Stimulated activated memory B cell treated with anti-CD40 and anti-IgM and Interleukin-4, amounts not matched to agents 10 μg/mL and 1 μg/mL and 100 μg/mL, for 72 hours (primary cell): ENCODE results near the gene NEK10.

Experiments
- ATAC-seq: fragments of 150-1000 bp; cut with Tn5 transposase; 2 replicates; pipeline ENCODE4 v1.10.0; 2021
- H3K27ac Mint-ChIP-seq: one replicate; pipeline ENCODE4 v1.8.0; 2022; ENCODE audit warnings: mild to moderate bottlenecking, mixed read lengths
- H3K27me3 Mint-ChIP-seq: one replicate; pipeline ENCODE4 v1.8.0; 2022; ENCODE audit warnings: mixed read lengths
- H3K36me3 Mint-ChIP-seq: one replicate; pipeline ENCODE4 v1.8.0; 2022; ENCODE audit warnings: mixed read lengths
- H3K4me1 Mint-ChIP-seq: one replicate; pipeline ENCODE4 v1.8.0; 2022; ENCODE audit warnings: mixed read lengths
- H3K4me3 Mint-ChIP-seq: one replicate; pipeline ENCODE4 v1.8.0; 2022; ENCODE audit warnings: mild to moderate bottlenecking, moderate library complexity, mixed read lengths
- H3K9me3 Mint-ChIP-seq: one replicate; pipeline ENCODE4 v1.8.0; 2022; ENCODE audit warnings: mixed read lengths

The NEK10 gene

DNA sequence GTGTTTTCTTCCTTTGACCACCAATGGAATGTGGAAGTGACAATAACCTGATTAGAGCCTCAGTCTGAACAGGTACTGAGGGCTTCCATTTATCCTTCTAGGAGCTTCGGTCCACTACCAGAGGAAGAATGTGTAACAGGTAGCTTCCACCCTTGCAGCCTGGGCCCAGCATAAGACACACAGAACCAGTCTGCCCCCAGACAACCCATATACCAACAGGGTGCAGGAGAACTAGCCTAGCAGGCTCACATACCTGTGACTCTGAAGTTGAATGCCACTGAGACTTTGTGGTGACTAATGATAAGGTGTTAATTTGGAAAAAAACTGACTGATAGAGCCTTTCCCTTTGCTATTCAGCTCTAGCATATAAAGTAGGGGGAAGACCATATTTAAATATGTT lies 166.2 kb downstream of the NEK10 start:
- Mint-ChIP-seq H3K4me1 (no peaks in the 10 kb centered on the region), H3K9me3 (peaks cover 8% of the 10 kb centered on the region), H3K4me3 (no peak overlapping the region), H3K27ac (no peak overlapping the region), H3K36me3 (no peaks in the 10 kb centered on the region), H3K27me3 (no peaks in the 10 kb centered on the region)
- ATAC-seq, result peak; percentile 27

DNA sequence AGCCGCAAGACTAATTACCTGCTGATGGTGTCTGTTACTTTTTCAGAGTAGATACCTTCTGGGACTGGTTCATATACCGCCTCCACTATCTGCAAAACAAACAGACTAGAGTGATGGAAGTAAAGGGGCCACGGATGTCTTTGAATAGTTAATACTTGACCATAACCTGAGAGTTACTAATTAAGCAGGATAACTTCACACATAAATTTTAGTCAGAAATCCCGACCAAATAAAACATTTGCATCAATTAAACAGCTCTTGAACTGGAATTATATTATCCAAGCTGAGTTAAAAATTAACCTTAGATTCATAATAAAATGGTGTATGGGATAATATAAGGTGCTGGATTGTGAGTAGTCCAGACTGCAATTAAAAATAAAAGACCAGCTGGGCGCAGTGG lies 167.7 kb downstream of the NEK10 start:
- no peak overlapping the region for H3K27ac Mint-ChIP-seq
- no peaks in the 10 kb centered on the region for H3K4me1 Mint-ChIP-seq
- H3K9me3 Mint-ChIP-seq, result peaks cover 10% of the 10 kb centered on the region
- H3K4me3 Mint-ChIP-seq, result no peak overlapping the region
- H3K27me3 Mint-ChIP-seq, result no peaks in the 10 kb centered on the region
- ATAC-seq, result no peak
- H3K36me3 Mint-ChIP-seq, result no peaks in the 10 kb centered on the region

DNA sequence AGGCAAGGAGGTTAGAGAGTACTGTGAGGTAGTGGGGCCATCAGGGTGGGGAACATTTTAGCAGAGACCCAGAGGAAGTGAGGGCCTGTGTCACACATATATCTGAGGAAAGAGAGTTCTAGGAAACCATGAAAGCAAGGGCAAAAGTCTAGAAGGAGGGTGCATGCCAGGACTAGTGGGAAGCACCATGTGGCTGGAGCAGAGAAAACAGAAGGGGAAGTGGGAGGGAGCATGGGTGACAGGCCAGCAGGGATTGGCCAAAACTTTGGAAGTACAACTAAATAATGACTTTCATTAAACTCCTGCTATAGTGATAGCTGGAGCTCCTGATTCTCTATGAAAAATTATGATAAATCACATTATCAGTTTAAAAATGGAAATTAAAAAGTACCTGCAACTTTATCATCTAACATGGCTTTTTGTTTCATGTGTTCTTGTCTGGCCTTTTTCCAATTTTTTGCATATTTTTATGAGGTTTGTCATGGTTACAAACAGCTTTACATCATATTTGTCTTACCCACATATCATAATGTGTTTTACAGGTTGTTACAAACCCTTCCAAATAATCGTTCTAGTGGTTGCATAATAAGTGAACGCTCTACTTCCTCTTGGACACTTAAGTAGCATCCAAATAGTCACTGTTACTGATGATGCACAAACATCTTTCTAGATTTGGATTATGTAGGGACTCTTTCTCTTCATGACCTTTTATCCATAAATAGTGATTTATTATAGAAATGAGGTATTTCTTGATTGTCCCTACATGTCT lies 168.3 kb downstream of the NEK10 start:
- no peak for ATAC-seq
- Mint-ChIP-seq H3K27ac (no peak overlapping the region), H3K9me3 (peaks cover 8% of the 10 kb centered on the region), H3K27me3 (no peaks in the 10 kb centered on the region), H3K4me3 (no peak overlapping the region), H3K36me3 (no peaks in the 10 kb centered on the region), H3K4me1 (no peaks in the 10 kb centered on the region)

DNA sequence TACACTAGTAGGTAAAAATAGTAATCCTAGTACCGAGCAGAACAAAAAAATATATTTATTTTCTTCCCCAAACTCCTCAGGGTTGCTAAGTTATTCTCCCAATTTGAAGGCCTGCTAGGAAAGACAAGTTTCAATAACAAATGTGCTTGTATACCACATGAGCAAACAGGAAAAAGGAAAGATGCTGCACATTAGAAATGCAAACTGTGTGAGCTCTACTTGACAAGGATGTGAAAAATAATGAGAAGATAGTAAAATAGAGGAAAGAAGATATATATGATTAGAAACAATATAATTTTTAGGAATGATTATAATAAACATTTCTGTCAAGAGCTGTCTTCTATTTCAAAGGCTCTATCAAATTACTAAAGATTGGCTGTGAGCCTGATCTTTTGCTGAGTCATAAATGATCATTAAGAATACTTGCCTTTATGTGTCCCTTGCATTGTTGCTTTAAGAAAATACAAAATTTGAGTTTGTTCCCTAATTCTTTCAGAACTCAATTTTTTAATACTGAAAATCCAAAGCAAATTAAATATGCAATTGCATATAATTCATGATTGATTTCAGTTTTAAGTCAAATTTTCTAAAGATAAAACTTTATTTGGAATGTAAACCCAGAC lies 174.2 kb downstream of the NEK10 start:
- Mint-ChIP-seq H3K36me3 (no peaks in the 10 kb centered on the region), H3K4me3 (no peak overlapping the region), H3K4me1 (no peaks in the 10 kb centered on the region)

DNA sequence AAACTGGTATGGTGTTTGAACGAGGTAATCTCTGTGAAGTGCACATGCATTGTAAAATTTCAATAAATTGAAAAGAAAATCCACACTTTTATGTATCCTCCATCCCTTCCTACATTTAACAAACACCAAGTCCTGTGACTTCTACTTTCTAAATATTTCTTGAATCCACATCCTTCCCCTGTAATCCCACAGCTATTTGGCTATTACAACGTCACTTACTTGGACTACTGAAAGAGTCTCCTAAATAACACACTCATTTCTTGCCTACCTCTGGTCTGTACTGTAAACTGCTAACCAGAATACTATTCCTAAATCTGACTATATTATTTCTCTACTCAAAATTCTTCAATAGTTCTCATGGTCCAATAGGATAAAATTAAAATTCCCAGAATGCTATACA lies 176.1 kb downstream of the NEK10 start:
- Mint-ChIP-seq H3K36me3 (no peaks in the 10 kb centered on the region), H3K27me3 (no peaks in the 10 kb centered on the region), H3K27ac (no peak overlapping the region), H3K4me3 (no peak overlapping the region), H3K4me1 (no peaks in the 10 kb centered on the region), H3K9me3 (peaks cover 3% of the 10 kb centered on the region)
- ATAC-seq, result no peak

More for the DNA sequence above, 174.2 kb downstream of the NEK10 start:
- H3K9me3 Mint-ChIP-seq, result peaks cover 8% of the 10 kb centered on the region
- H3K27ac Mint-ChIP-seq, result no peak overlapping the region
- no peaks in the 10 kb centered on the region for H3K27me3 Mint-ChIP-seq
- ATAC-seq, result no peak

DNA sequence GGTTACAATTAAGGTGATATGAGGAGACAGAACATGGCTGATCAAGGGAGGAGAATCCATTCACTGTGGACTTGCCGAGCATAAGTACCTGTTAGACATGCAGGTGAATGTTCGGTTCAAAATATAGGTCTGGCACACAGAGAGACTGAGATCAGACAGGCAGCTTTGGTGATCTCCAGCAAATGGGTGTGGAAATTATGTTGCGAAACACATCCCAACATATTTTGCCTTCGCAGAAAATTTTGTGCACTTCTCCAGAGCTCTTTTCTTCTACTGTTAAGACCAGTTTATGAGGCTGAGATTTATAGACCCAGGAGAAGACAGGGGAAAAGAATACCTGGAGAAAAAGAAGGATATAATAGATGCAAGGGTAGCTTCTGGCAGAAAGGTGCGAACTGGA lies 183.2 kb downstream of the NEK10 start:
- Mint-ChIP-seq H3K27ac (no peak overlapping the region), H3K9me3 (no peaks in the 10 kb centered on the region), H3K36me3 (no peaks in the 10 kb centered on the region), H3K4me3 (no peak overlapping the region), H3K4me1 (no peaks in the 10 kb centered on the region), H3K27me3 (no peaks in the 10 kb centered on the region)
- no peak for ATAC-seq

DNA sequence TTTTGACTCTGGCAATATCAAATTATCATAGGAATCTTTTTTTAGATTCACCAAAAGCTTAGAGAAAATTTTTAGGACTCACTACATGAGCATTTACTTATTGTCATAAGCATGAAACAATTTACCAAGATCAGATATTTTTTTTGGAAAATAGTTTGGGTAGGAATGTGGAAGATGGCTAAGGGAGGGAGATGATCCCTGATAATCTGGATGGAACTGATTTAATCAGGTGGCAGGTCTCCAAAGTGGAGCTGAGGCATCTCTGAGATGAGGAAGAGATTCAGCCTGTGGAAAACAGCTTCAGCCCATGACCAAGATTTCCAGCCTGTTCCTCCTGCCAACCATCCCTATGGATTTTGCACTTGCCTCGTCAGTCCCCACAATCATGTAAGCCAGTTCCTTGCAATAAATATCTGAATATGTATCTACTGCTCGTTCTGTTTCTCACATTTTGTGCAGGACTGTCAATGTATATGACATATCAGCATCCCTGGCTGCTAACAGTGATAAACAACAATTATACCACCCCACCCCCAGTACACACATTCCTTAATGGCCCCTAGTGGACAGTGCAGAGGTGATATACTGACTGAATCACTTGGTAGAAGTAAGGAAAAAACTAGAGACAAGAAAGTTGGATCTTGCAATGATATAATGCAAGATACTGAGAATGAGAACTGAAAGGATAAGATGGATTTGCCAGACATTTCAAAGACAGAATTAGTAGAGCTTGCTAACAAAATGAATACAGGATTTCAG lies 183.8 kb downstream of the NEK10 start:
- Mint-ChIP-seq H3K9me3 (no peaks in the 10 kb centered on the region), H3K27me3 (no peaks in the 10 kb centered on the region), H3K4me3 (no peak overlapping the region), H3K36me3 (no peaks in the 10 kb centered on the region), H3K4me1 (no peaks in the 10 kb centered on the region), H3K27ac (no peak overlapping the region)
- peak; percentile 22 for ATAC-seq

DNA sequence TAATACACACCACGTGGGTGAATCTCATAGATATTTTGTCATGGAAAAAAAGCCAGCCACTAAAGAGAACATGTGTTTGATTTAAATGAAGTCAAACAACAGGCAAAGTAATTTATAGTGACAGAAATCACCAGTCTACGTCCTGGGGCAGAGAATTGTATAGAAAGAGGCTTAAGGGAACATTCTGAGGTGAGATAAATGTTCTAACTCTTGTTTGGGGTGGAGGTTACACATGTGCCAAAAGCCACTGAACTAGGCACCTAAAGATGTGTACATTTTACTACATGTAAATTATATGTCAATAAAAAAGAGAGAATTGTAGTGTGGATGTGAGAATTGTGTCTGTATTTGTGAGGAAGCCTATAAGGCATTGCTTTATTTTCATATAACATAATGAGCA lies 184.9 kb downstream of the NEK10 start:
- no peak for ATAC-seq
- H3K4me3 Mint-ChIP-seq, result no peak overlapping the region
- H3K27ac Mint-ChIP-seq, result no peak overlapping the region
- H3K36me3 Mint-ChIP-seq, result no peaks in the 10 kb centered on the region
- no peaks in the 10 kb centered on the region for H3K27me3 Mint-ChIP-seq
- H3K4me1 Mint-ChIP-seq, result no peaks in the 10 kb centered on the region
- no peaks in the 10 kb centered on the region for H3K9me3 Mint-ChIP-seq

DNA sequence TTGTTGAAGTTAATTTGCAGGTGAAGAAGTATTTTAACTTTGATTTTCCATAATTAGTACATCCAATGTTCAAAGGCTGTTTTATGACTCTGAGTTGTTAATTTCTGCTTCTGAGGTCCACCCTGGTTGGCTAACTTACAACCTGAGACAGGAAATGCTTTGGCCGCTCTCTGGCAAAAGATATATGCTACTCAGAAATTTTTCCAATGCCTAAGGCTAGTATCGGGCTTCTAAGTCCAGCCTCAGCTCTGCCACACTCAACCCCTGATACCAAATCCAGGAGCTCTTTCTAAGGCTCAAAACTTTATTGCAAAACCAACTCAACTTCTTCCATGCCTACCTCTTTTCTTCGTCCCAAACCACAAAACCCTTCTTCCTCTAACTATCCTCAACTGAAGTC lies 192.9 kb downstream of the NEK10 start:
- no peak overlapping the region for H3K27ac Mint-ChIP-seq
- H3K9me3 Mint-ChIP-seq, result no peaks in the 10 kb centered on the region
- ATAC-seq, result peak; percentile 43
- H3K4me3 Mint-ChIP-seq, result no peak overlapping the region
- H3K27me3 Mint-ChIP-seq, result no peaks in the 10 kb centered on the region
- H3K36me3 Mint-ChIP-seq, result no peaks in the 10 kb centered on the region
- peaks cover under 1% of the 10 kb centered on the region for H3K4me1 Mint-ChIP-seq

DNA sequence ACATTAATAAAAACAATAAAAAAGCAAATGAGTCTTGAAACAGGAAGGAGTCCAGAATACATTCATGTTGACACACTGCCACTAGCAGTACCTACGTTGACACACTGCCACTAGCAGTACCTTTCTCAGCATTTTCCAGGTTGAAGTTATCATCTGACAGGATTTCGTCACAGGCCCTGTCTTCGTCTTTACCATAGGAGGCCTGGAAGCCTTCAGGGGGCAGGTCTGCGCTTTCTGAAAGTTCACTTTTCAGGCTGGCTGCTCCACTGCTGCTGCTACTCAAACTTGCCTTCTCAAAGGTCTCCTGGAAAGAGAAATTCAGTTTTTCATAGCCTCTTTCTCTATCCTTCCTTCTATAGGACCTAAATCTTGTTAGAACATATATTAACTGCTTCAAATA lies 194.7 kb downstream of the NEK10 start:
- H3K36me3 Mint-ChIP-seq, result no peaks in the 10 kb centered on the region
- no peak for ATAC-seq
- H3K4me3 Mint-ChIP-seq, result no peak overlapping the region
- H3K4me1 Mint-ChIP-seq, result peaks cover 8% of the 10 kb centered on the region
- H3K9me3 Mint-ChIP-seq, result no peaks in the 10 kb centered on the region
- no peak overlapping the region for H3K27ac Mint-ChIP-seq
- no peaks in the 10 kb centered on the region for H3K27me3 Mint-ChIP-seq

DNA sequence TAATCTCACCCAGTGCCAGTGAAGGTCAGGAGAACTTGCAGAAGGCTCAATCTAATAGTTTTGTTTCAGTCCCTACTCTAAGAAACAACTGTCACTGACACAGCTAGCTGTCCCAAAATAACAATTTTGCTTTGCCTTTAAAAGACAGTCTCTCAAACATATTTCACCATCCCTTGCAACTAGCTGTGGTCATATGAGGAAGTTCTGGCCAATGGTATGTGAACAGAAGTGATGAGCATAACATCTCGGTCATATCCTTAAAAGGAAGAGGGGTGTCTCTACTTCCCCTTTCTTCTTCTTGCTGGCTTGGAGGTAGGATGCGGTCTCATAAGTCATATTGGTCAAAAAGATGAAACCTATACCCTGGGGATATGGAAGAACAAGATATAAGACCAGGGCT lies 198.1 kb downstream of the NEK10 start:
- H3K4me1 Mint-ChIP-seq, result peaks cover 8% of the 10 kb centered on the region
- peak; percentile 76 for ATAC-seq
- H3K27ac Mint-ChIP-seq, result no peak overlapping the region
- no peak overlapping the region for H3K4me3 Mint-ChIP-seq
- no peaks in the 10 kb centered on the region for H3K9me3 Mint-ChIP-seq
- H3K36me3 Mint-ChIP-seq, result no peaks in the 10 kb centered on the region
- no peaks in the 10 kb centered on the region for H3K27me3 Mint-ChIP-seq

DNA sequence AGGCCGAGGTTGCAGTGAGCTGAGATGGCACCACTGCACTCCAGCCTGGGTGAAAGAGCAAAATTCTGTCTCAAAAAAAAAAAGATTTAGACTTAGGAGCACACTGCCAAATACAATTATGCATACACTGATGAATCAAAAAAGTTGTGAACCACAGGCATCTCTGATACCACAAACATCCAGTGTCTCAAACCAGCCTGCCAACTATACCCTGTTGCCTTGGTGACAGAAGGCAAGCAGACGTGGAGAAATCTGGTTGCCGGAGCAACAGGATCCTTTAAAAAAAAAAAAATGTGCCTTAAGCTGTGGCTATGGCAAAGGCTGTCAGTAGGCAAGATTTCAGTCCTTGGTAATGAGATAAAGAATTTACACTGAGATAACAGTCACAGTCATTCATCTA lies 202.3 kb downstream of the NEK10 start:
- Mint-ChIP-seq H3K4me1 (peaks cover 8% of the 10 kb centered on the region), H3K27ac (no peak overlapping the region), H3K9me3 (no peaks in the 10 kb centered on the region), H3K27me3 (no peaks in the 10 kb centered on the region), H3K36me3 (no peaks in the 10 kb centered on the region), H3K4me3 (no peak overlapping the region)
- ATAC-seq, result no peak

DNA sequence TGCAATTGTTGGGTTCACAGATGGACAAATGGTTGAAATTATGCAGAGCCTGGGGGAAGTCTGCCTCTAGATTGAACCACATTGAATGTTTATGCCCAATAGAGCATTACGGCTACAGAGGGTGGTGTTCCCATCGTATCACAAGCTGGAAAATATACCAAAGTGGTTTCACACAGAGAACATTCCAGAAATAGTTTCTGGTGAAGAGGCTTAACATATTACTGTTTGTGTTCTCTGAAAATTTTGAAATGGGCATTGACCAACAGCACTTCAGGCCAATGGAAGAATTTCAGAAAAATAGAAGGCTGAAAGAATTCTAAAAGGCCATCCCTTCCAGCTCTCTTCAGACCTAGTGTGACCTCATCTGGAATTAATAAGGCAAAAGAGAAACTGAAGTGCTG lies 203.9 kb downstream of the NEK10 start:
- H3K4me1 Mint-ChIP-seq, result no peaks in the 10 kb centered on the region
- H3K36me3 Mint-ChIP-seq, result no peaks in the 10 kb centered on the region
- H3K9me3 Mint-ChIP-seq, result no peaks in the 10 kb centered on the region
- no peak overlapping the region for H3K27ac Mint-ChIP-seq
- no peak for ATAC-seq
- no peak overlapping the region for H3K4me3 Mint-ChIP-seq
- H3K27me3 Mint-ChIP-seq, result no peaks in the 10 kb centered on the region

DNA sequence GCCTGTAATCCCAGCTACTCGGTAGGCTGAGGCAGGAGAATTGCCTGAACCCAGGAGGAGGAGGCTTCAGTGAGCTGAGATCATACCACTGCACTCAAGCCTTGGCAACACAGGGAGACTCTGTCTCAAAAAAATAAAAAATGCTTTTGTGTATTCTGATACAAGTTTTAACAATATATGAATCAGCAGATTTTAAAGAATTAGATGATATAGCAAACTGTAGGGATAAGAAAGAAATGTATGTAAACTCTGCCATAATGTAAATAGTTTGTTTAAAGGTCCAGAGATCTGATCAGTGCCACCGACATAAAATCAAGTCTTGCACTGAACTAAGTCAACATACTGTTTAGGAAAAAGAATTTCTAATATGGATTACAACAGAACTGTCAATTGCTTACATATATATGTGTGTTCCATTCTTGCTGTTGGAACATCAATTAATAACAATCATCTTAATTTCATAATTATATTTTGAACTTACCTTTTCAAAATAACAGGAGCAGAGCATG lies 208.3 kb downstream of the NEK10 start:
- ATAC-seq, result no peak
- Mint-ChIP-seq H3K9me3 (no peaks in the 10 kb centered on the region), H3K4me1 (no peaks in the 10 kb centered on the region), H3K36me3 (no peaks in the 10 kb centered on the region), H3K27ac (no peak overlapping the region), H3K27me3 (no peaks in the 10 kb centered on the region), H3K4me3 (no peak overlapping the region)

DNA sequence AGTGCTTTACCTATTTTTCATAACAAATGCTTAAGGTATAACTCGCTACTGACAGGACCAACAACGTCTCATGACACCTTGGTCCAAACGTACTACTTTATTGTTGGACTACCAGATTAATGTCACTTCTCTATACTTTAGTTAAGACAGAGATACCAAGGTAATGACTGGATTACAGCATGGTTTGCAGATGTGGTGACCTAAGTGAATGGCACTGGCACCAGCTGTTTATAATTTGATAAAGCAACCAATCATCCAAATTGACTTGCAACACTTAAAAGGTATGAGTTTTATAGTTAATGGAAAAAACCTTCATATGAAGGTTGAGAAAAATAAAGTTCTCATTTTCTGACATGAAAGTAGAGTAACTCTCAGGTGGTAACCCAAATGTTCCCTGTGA lies 209.0 kb downstream of the NEK10 start:
- Mint-ChIP-seq H3K27me3 (no peaks in the 10 kb centered on the region), H3K4me1 (no peaks in the 10 kb centered on the region), H3K4me3 (no peak overlapping the region), H3K36me3 (no peaks in the 10 kb centered on the region), H3K27ac (no peak overlapping the region), H3K9me3 (no peaks in the 10 kb centered on the region)
- no peak for ATAC-seq

DNA sequence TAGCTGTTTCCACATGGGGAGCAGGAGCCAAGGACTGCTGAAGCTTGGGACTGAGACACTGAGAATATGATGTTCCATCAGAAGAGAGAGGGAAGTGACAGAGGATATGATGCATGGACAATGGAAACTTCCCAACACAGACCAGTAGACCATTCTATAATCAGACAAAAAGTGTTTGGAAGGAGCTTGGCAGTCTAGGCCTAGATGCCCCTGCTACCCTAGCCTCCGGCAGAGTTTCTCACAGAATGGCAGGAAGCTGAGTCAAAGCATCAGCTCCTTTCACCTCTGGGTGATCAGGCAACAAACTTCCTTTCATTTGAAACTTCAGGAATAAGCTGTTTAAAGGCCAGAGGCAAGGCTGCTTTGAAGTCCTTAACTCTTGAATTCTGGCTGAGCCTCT lies 222.0 kb downstream of the NEK10 start:
- no peaks in the 10 kb centered on the region for H3K36me3 Mint-ChIP-seq
- H3K4me1 Mint-ChIP-seq, result no peaks in the 10 kb centered on the region
- H3K27me3 Mint-ChIP-seq, result peaks cover 6% of the 10 kb centered on the region
- peaks cover under 1% of the 10 kb centered on the region for H3K9me3 Mint-ChIP-seq
- H3K4me3 Mint-ChIP-seq, result no peak overlapping the region
- H3K27ac Mint-ChIP-seq, result no peak overlapping the region
- peak; percentile 36 for ATAC-seq
